ENCODE results near the gene RHOU. TPM values are rescaled to one million over a fixed set of nuclear protein-coding genes. Genes with fewer than 3 reads are reported as not detected.

Gene RHOU
- polyA plus RNA-seq, 1 donor from 2014 or later, result 13.0 TPM

DNA sequence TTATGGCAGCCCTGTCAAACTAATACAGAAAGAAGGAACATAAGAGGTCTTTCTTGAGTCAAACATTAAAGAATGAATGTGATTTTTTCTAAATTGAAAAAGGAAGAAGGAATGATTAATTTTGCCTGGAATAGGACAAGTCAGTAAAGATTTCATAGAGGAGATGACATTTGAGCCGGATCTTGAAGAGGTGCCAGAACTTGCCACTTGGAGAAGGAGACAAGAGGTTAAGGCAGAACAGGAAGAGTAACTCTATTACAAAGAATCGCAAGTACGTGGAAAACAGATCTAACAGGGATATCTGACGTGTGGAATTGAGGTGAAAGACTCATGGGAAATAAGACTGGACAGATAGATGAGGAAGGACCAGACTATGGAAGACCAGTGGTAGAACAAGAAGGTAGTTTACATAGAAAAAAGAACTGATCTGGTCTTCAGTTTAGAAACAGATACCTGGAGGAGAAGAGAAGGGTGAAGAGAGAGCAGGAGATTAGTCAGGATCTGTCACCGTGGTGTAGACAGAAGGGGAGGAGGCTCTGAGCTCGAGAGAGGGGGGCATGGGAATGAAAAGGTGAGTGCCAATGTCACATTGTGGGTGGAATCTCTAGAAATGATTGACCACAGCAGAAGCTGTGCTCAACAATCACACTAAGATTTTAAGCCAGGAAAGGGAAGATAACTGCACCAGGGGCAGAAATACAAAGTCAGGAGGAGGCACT is 32.5 kb downstream of the RHOU start:
- Histone ChIP-seq H3K9me2 (ENCODE audit: insufficient read depth, low read length) (no peaks in the 10 kb centered on the region), H3K4me3 (ENCODE audit: low read length) (no peak overlapping the region), H3K79me2 (replicated peaks; ENCODE audit: insufficient read depth, low read length) (no peaks in the 10 kb centered on the region), H3K4me2 (ENCODE audit: low read length) (no peak overlapping the region), H3K9ac (ENCODE audit: low read length) (no peak overlapping the region), H3F3A (ENCODE audit: insufficient read depth, low read length, poor library complexity, severe bottlenecking) (no peaks in the 10 kb centered on the region), H4K20me1 (ENCODE audit: insufficient read depth) (no peaks in the 10 kb centered on the region), H3K27ac (ENCODE audit: low read length) (no peak overlapping the region), H3K9me3 (ENCODE audit: low read length) (no peaks in the 10 kb centered on the region), H2AFZ (ENCODE audit: low read depth, low read length) (no peak overlapping the region), H3K27me3 (ENCODE audit: insufficient read depth, low read depth, low read length) (no peaks in the 10 kb centered on the region), H3K36me3 (ENCODE audit: insufficient read depth, low read length) (no peaks in the 10 kb centered on the region)
- TF ChIP-seq REST (IDR thresholded peaks at IDR 0.05; ENCODE audit: borderline replicate concordance), result no peak
- no peak for TF ChIP-seq EP300 (conservative IDR thresholded peaks at IDR 0.05; ENCODE audit: poor library complexity, severe bottlenecking)
- TF ChIP-seq, protein P1, sequence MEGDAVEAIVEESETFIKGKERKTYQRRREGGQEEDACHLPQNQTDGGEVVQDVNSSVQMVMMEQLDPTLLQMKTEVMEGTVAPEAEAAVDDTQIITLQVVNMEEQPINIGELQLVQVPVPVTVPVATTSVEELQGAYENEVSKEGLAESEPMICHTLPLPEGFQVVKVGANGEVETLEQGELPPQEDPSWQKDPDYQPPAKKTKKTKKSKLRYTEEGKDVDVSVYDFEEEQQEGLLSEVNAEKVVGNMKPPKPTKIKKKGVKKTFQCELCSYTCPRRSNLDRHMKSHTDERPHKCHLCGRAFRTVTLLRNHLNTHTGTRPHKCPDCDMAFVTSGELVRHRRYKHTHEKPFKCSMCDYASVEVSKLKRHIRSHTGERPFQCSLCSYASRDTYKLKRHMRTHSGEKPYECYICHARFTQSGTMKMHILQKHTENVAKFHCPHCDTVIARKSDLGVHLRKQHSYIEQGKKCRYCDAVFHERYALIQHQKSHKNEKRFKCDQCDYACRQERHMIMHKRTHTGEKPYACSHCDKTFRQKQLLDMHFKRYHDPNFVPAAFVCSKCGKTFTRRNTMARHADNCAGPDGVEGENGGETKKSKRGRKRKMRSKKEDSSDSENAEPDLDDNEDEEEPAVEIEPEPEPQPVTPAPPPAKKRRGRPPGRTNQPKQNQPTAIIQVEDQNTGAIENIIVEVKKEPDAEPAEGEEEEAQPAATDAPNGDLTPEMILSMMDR (IDR thresholded peaks at IDR 0.05; ENCODE audit: poor library complexity, severe bottlenecking), result no peak
- no peak for TF ChIP-seq RAD21 (conservative IDR thresholded peaks at IDR 0.05)
- TF ChIP-seq TAF1 (IDR thresholded peaks at IDR 0.05; ENCODE audit: low read depth), result no peak
- TF ChIP-seq SMC3 (conservative IDR thresholded peaks at IDR 0.05; ENCODE audit: poor library complexity), result no peak
- TF ChIP-seq MXI1 (conservative IDR thresholded peaks at IDR 0.05; ENCODE audit: poor library complexity, severe bottlenecking), result no peak
- no peak for TF ChIP-seq EZH2 (IDR thresholded peaks at IDR 0.05; ENCODE audit: borderline replicate concordance, insufficient read depth, low read length, poor library complexity, severe bottlenecking)
- TF ChIP-seq POLR2AphosphoS5 (IDR thresholded peaks at IDR 0.05), result no peak

DNA sequence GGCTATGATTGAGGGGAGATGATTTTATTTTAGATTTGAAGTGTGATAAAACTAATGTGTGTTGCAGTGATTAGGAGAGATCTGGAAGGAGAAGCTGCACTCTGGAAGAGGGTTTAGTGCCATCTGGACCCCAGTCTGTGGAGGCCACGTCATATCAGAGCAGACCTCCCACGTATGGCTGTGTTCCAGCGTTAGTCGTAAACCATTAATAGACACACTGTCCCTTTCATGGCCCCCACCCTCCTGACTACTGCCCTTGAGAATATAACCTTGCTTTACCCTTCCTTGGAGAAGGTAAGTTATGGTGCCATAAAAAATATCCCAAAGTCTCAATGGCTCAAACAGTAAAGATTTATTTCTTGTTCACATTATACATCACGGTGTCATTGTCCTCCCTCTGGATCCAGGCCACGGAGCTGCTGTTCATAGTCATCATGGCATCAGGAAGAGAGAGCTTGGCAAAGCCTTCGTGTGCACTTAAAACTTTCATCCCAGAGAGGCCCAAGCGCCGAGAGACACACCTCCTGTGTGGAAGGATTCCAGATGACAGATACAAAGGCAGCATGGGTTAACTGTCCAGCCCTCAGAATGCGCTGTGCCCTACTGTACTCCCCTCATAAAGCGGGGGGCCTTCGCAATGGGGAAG is 33.2 kb downstream of the RHOU start:
- TF ChIP-seq EP300 (conservative IDR thresholded peaks at IDR 0.05; ENCODE audit: poor library complexity, severe bottlenecking), result no peak
- no peak for TF ChIP-seq RAD21 (conservative IDR thresholded peaks at IDR 0.05)
- TF ChIP-seq, protein P1 (IDR thresholded peaks at IDR 0.05; ENCODE audit: poor library complexity, severe bottlenecking), result no peak
- TF ChIP-seq SMC3 (conservative IDR thresholded peaks at IDR 0.05; ENCODE audit: poor library complexity), result no peak
- TF ChIP-seq POLR2AphosphoS5 (IDR thresholded peaks at IDR 0.05), result no peak
- no peak for TF ChIP-seq MXI1 (conservative IDR thresholded peaks at IDR 0.05; ENCODE audit: poor library complexity, severe bottlenecking)
- no peaks in the 10 kb centered on the region for H3K27me3 ChIP-seq (ENCODE audit: insufficient read depth, low read depth, low read length)
- no peak overlapping the region for H2AFZ ChIP-seq (ENCODE audit: low read depth, low read length)
- no peaks in the 10 kb centered on the region for H4K20me1 ChIP-seq (ENCODE audit: insufficient read depth)
- no peak overlapping the region for H3K4me3 ChIP-seq (ENCODE audit: low read length)
- no peaks in the 10 kb centered on the region for H3K9me2 ChIP-seq (ENCODE audit: insufficient read depth, low read length)
- no peak overlapping the region for H3K9ac ChIP-seq (ENCODE audit: low read length)
- no peaks in the 10 kb centered on the region for H3F3A ChIP-seq (ENCODE audit: insufficient read depth, low read length, poor library complexity, severe bottlenecking)
- H3K27ac ChIP-seq (ENCODE audit: low read length), result no peak overlapping the region
- no peak overlapping the region for H3K4me2 ChIP-seq (ENCODE audit: low read length)
- no peaks in the 10 kb centered on the region for H3K9me3 ChIP-seq (ENCODE audit: low read length)
- no peaks in the 10 kb centered on the region for H3K36me3 ChIP-seq (ENCODE audit: insufficient read depth, low read length)
- no peaks in the 10 kb centered on the region for H3K79me2 ChIP-seq (replicated peaks; ENCODE audit: insufficient read depth, low read length)

All from neural cell (in vitro differentiated cells).